NCI-H1417 (cell line): ENCODE measurements around the gene SLC43A2.
"Not testable (repeated sequence)": the region's sequence is repeated elsewhere in the genome, so short reads cannot be mapped to it uniquely, and the experiment has no call there.

Source experiments
- DNase-seq, 3 experiments: peaks; one replicate each; lab custom pipeline; 2025; lab: John Stamatoyannopoulos, UW

The SLC43A2 gene

GRCh38 chr17:1590029-1590746 is 38.4 kb downstream of the SLC43A2 start:
- no peak for DNase-seq

- no peak for DNase-seq
Measured at GRCh38 chr17:1588821-1589585, 39.6 kb downstream of the SLC43A2 start.

GRCh38 chr17:1584167-1584566 is 44.5 kb downstream of the SLC43A2 start:
- DNase-seq: no peak

GRCh38 chr17:1583556-1583955 is 45.1 kb downstream of the SLC43A2 start:
- DNase-seq: no peak

GRCh38 chr17:1582374-1582773 is 46.3 kb downstream of the SLC43A2 start:
- no peak for DNase-seq

- DNase-seq: no peak
Measured at GRCh38 chr17:1580979-1581676, 47.5 kb downstream of the SLC43A2 start.

GRCh38 chr17:1578029-1578428 is 50.6 kb downstream of the SLC43A2 start:
- DNase-seq: no peak

GRCh38 chr17:1577583-1578013 is 51.0 kb downstream of the SLC43A2 start:
- DNase-seq: no peak

DNA sequence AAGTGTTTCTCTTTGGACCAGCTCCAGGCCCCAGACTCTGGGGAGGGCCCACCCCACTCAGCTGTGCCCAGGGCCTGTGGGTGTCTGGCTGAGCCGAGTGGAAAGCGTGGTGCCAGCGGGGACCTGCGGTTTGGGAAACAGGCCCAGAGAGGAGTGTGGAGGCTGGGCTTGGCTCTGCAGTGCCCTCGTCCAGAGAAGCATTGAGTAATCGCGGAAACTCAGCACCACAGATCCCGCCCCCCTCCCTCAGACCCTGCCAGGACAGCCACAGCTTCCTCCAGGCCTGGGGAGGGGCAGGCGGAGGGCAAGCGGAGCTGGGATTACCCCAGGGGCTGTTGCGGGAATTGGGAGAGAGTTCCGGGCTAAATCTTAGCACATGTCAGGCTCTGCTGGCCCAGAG is 51.5 kb downstream of the SLC43A2 start:
- DNase-seq: no peak

GRCh38 chr17:1576500-1576899 is 52.1 kb downstream of the SLC43A2 start:
- no peak for DNase-seq

DNA sequence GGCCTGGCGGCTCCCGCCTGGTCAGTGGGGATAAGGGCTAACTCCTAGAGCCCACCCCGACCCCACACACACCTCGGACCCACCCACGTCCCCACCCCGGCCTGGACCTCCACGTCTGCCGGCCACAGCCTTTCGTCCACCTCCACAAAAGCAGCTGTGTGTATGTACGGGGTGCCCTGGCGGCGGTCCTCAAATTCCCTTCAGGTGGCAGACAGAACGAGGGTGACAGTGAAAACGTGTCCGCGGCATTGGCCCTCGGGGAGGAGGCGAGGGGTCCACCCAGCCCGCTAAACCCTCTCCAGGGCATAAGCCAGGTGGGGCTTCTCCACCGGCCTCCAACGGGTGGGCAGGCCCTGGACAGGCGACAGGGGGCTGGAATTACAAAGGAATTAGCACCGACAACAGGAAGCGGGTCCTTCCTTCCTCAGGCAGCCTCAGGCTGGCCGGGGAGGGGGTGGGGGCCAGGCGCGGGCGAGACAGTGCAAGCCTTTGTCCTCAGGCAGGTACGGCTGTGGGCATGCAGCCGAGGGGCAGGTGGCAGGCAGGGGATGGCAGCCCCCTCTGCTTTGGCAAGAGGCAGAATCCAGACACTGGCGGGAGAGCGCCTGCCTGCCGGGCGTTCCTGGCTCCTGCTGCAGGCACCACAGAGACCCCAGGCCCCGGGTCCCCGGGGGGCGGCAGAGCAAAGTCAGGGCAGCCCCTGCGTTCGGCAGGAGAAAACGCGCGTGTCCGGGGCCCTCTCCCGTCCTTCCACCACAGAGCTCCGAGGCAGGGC is 53.8 kb downstream of the SLC43A2 start:
- DNase-seq: peak in 2 of 3 experiments; percentile 55 to 66

DNA sequence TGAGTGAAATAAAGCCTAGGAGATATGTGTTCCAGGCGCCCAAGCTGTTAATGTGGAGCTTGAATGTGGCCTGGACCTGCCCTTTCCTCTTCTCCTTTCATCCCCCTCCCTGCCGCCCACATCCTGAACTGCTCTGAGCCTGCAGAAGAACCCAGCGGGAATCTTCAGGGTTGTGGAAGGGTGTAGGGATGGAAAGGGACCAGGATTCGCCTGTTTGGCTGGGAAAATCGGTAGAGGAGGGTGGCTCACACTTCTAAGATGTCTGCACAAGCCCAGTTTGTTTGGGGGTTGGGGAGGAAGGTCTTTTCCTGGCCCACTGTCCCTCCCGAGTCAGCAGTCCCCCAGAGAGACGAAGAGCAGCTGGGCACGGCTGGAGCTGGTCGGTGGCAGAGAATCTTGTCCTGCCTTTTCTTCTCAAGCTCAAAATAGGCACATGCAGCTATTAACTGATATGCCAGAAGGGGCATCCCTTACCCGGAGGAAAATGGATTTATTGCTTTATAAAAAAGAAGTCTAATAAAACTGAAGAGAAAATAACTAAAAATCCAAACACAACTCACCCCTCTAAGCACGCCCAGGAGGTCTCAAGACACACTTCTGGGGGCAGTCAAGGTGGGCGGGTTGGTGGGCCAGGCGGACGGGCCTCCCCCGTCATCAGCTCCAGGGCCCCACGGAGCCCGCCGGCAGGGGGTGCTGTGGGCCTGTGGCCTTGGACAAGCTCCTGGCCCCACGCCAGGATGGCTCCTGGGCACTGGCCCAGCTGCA is 54.5 kb downstream of the SLC43A2 start:
- peak in 2 of 3 experiments; percentile 5 to 75 for DNase-seq

DNA sequence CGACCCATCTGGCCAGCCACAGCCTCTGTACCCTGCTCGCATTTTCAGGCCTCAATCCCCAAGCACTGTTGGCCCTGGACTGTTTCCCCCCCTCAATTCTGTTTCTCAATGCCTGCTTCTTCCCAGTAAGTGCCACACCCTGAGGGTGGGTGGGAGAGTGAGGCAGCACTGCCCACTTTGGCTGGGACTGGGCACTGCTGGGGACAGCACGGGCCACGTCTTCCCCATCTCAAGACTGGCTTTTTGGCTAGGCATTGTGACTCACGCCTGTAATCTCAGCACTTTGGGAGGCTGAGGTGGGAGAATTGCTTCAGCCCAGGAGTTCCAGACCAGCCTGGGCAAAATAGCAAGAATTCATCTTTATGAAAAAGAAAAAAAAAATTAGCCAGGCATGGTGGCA is 56.0 kb downstream of the SLC43A2 start:
- DNase-seq: not testable (repeated sequence)

DNA sequence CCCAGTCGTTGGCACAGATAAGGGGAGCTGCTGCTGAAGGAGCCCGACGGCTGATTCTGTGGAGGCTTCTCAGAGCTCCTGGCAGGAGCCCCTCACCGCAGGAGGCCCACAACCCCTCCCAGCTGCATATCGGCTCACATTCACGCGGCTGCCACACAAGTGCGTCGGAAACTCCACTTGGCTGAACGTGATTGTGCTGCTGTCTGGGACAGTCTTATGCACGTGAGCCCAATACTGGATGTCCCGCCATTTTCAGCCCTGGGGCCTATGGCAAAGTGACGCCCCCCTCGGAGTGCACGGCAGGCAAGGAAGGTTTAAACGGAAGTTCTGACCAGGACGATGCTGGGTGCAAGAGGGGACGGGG is 57.3 kb downstream of the SLC43A2 start:
- no peak for DNase-seq

GRCh38 chr17:1568950-1569810 is 59.5 kb downstream of the SLC43A2 start:
- peak in 1 of 3 experiments; percentile 2 for DNase-seq

DNA sequence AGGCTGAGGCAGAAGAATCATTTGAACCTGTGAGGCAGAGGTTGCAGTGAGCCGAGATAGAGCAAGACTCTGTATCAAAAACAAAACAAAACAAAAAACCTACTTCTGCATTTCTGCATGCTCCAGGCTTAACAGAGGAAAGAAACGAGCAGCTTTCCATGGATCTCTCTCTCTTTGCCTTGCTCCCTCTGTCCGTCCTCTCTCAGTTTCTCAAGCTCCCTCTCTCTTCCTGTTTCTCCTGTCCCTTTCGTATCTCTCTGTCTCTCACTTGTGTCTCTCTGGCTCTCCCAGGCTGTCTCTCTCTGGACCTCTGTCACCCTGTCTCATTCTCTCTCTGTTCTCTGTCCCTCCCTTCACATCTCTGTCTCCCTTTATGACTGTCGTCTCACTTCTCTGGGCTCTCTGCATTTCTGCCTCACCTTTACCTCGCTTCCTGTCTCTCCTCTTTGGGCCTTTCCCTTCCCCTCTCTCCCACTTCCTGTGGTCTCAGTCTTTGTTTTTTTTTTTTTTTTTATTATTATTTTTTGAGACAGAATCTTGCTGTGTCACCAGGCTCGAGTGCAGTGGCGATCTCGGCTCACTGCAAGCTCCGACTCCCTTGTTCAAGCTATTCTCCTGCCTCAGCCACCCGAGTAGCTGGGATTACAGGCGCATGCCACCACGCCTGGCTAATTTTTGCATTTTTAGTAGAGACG is 62.0 kb downstream of the SLC43A2 start:
- no peak for DNase-seq

- no peak for DNase-seq
Measured at GRCh38 chr17:1565877-1566276, 62.8 kb downstream of the SLC43A2 start.

DNA sequence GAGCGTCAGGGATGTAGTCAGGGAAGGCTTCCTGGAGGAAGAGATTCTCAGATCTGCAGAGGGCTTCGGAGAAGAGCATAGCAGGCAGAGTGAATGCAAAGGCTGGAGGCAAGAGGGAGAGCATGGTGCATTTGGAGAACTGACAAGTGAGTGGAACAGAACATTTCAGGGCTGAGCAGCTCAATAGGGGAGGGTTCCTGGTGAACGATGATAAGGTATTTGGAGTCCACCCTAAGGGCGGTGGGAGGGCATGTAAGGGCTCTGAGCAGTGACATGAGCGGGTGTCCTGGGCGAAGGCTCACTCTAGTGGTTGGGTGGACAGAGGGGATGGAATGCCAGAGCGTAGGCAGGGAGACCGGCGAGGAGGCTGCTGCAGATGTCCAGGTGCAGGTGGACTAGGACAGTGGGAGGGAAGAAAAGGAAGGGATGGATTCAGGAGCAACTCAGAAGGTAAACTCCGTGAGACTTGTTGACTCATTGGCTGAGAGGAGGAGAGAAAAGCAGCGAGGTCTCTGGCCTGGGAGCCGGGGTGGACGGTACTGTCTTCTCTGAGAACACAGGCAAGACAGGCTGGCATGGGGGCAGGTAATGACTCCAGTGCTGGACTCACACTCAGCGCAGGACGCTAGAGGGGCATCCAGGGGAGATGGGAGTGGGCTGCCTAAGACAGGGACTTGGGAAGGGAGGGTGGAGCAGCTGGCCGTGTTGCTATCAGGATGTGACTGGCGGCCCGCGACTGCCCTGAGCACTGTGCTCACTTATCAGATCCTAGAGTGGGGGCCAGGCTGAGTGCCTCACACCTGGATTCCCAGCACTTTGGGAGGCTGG is 64.6 kb downstream of the SLC43A2 start:
- peak in 2 of 3 experiments; percentile 16 to 42 for DNase-seq

GRCh38 chr17:1563471-1563785 is 65.2 kb downstream of the SLC43A2 start:
- not testable (repeated sequence) for DNase-seq
